ENCODE measurements around the gene GALNT10.

- TF ChIP-seq, protein P1, sequence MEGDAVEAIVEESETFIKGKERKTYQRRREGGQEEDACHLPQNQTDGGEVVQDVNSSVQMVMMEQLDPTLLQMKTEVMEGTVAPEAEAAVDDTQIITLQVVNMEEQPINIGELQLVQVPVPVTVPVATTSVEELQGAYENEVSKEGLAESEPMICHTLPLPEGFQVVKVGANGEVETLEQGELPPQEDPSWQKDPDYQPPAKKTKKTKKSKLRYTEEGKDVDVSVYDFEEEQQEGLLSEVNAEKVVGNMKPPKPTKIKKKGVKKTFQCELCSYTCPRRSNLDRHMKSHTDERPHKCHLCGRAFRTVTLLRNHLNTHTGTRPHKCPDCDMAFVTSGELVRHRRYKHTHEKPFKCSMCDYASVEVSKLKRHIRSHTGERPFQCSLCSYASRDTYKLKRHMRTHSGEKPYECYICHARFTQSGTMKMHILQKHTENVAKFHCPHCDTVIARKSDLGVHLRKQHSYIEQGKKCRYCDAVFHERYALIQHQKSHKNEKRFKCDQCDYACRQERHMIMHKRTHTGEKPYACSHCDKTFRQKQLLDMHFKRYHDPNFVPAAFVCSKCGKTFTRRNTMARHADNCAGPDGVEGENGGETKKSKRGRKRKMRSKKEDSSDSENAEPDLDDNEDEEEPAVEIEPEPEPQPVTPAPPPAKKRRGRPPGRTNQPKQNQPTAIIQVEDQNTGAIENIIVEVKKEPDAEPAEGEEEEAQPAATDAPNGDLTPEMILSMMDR (IDR thresholded peaks at IDR 0.05; ENCODE audit: borderline replicate concordance, extremely low read depth, low read length, poor library complexity, severe bottlenecking): no peak
- no peak for TF ChIP-seq EZH2 (IDR thresholded peaks at IDR 0.05; ENCODE audit: borderline replicate concordance, low read depth, low read length, severe bottlenecking)
These were observed 207.3 kb downstream of the GALNT10 start for GRCh38 chr5:154397652-154398406.
